Ascending aorta (tissue), 2 donors: ENCODE measurements around the gene RECQL5. TPM values are rescaled to one million over a fixed set of nuclear protein-coding genes. Genes with fewer than 3 reads are reported as not detected.
"Not testable (repeated sequence)": the region's sequence is repeated elsewhere in the genome, so short reads cannot be mapped to it uniquely, and the experiment has no call there.

Experiments
- DNase-seq, 2 donors: peaks; one replicate each; pipeline ENCODE4 v3.0.0-alpha.2; 2019; ENCODE audit warnings: low spot score in 2 of 2
- H3K27ac ChIP-seq, 2 donors: fragments of 200-600 bp; sonication (generic); one replicate each; pipeline ENCODE4 v1.5.1; 2016 to 2017; ENCODE audit warnings: mild to moderate bottlenecking in 1 of 2
- H3K27me3 ChIP-seq: fragments of 200-600 bp; sonication (generic); one replicate; pipeline ENCODE4 v1.5.1; 2017
- H3K36me3 ChIP-seq, 2 donors: fragments of 200-600 bp; sonication (generic); one replicate each; pipeline ENCODE4 v1.5.1; 2016
- H3K4me1 ChIP-seq, 2 donors: fragments of 200-600 bp; sonication (generic); one replicate each; pipeline ENCODE4 v1.5.1; 2016 to 2017; ENCODE audit warnings: mild to moderate bottlenecking in 1 of 2
- H3K4me3 ChIP-seq, 2 donors: fragments of 200-600 bp; sonication (generic); one replicate each; pipeline ENCODE4 v1.5.1; 2016 to 2017; ENCODE audit warnings: mild to moderate bottlenecking in 1 of 2
- H3K9me3 ChIP-seq, 2 donors: fragments of 200-600 bp; sonication (generic); one replicate each; pipeline ENCODE4 v1.5.1; 2016
- CTCF ChIP-seq, 3 experiments: fragments of 200-600 bp in 2 of 3; fragments of 450-650 bp in 1 of 3; sonication (generic) in 2 of 3; IDR thresholded peaks; one replicate each; pipeline ENCODE4 v1.5.1; 2016 to 2019; ENCODE audit warnings: antibody characterized with exemption in 3 of 3, mild to moderate bottlenecking in 1 of 3, moderate library complexity in 1 of 3
- intact Hi-C: fragments of 100-400 bp; cut with DNase I; formaldehyde crosslinking; loops from one replicate; pipeline ENCODE4 v1.15.1; 2023
- total RNA-seq: library from RNA; depleted of rRNA; stranded (reverse); fragments of >200 nt; gene quantifications from one replicate; pipeline ENCODE4 v1.1.0, GENCODE V29; 2016

The RECQL5 gene
- total RNA-seq, 1 donor from 2014 or later: 7.6 TPM

DNA sequence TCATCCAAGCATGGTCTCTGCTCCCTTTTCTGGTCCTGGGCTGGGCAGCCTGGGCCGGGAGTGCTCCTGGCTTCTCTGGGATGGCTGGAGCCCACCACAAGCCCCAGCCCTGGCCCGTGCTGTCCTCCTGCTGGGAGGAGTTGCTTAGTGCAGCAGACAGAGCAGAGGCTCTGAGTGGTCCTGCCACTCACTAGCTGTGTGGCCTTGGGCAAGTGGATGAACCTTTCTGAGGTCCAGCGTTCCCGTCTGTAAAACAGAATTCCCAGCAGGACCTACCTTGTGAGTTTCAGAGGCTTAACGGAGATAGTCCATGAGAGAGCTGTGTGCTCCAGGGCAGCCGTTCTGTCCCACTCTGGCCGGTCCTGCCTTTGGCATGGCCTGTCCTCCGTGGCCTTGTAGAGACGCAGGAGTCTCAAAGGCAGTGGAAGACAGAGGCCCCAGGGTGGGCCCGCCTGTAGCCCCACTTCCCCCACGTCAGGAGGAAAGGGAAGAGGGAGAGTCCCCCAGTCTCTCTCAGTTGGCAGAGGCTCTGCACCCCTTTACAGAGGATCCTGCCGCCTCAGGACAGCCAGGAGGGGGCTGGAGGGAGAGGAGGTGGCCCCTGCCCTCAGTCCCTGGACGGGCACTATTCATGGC, 71.6 kb downstream of the RECQL5 start:
- TF ChIP-seq CTCF (IDR thresholded peaks at IDR 0.05): no peak
- DNase-seq: no peak
- Histone ChIP-seq H3K4me1 (no peaks in the 10 kb centered on the region), H3K4me3 (no peak overlapping the region), H3K9me3 (no peaks in the 10 kb centered on the region), H3K27me3 (no peaks in the 10 kb centered on the region), H3K27ac (no peak overlapping the region), H3K36me3 (no peaks in the 10 kb centered on the region)
- intact Hi-C loops: no loop called here

GRCh38 chr17:75594499-75595283, 72.3 kb downstream of the RECQL5 start:
- no peaks in the 10 kb centered on the region for H3K4me1 ChIP-seq
- intact Hi-C loops: no loop called here
- no peaks in the 10 kb centered on the region for H3K36me3 ChIP-seq
- no peak for DNase-seq
- TF ChIP-seq CTCF (IDR thresholded peaks at IDR 0.05): no peak
- no peak overlapping the region for H3K27ac ChIP-seq
- no peaks in the 10 kb centered on the region for H3K9me3 ChIP-seq
- H3K4me3 ChIP-seq: no peak overlapping the region
- no peaks in the 10 kb centered on the region for H3K27me3 ChIP-seq

- intact Hi-C loops, H3K4me1 ChIP-seq, H3K27ac ChIP-seq, DNase-seq, H3K36me3 ChIP-seq, H3K4me3 ChIP-seq, H3K27me3 ChIP-seq, H3K9me3 ChIP-seq: not testable (repeated sequence)
Measured at GRCh38 chr17:75593430-75593829, 73.5 kb downstream of the RECQL5 start.

DNA sequence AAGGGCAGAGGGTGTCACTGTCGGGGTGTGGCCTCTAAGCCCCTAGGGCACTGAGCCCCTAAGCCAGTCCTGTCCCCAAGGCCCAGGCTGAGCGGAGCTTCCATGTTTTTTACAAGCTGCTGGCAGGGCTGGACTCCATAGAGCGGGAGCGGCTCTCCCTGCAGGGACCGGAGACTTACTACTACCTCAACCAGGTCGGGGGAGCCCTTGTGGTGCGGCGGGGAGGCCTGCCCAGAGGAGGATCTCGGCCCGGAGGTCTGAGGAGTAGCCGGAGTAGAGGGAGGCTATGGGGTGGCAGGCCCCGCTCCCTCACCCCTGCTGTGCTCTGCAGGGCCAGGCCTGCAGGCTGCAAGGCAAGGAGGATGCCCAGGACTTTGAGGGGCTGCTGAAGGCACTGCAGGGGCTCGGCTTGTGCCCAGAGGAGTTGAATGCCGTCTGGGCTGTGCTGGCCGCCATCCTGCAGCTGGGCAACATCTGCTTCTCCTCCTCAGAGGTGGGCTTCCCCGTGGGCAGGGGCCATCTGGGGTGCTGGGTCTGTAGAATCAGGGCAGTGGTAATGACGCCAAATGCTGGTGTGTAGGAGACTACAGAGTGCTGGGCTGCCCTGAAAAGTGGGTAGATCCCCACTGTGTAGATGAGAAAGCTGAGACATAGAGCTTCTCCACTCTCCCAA, 74.5 kb downstream of the RECQL5 start:
- intact Hi-C loops: no loop called here
- no peaks in the 10 kb centered on the region for H3K27me3 ChIP-seq

DNA sequence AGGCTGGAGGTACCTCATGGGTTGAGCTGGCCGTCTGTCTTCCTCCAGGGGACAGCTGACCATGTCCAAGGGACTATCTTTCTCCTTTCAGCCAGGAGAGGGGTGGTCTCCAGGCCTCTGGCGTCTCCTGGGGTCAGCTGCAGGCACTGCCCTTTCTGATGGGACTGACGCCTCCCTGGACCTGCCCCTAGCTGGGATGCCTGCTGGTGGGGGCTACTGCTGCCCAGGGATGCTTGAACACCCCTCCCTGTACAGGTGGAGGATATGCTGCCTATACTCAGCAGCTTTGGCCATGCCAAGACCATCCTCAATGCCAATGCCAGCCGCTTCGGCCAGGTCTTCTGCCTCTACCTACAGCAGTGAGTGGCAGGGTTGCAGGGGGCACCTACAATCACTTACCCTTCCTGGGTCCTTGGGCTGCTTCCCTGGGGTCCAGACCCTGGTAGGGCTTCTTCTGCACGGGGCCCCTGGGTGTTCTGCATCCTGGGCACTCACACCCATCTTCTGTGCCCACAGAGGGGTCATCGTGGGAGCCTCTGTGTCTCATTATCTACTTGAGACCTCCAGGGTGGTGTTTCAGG, 75.1 kb downstream of the RECQL5 start:
- H3K4me1 ChIP-seq: no peaks in the 10 kb centered on the region
- H3K4me3 ChIP-seq: no peak overlapping the region
- DNase-seq: no peak
- intact Hi-C loops: no loop called here
- no peaks in the 10 kb centered on the region for H3K9me3 ChIP-seq
- no peaks in the 10 kb centered on the region for H3K36me3 ChIP-seq
- H3K27ac ChIP-seq: no peak overlapping the region
- H3K27me3 ChIP-seq: no peaks in the 10 kb centered on the region
- TF ChIP-seq CTCF (IDR thresholded peaks at IDR 0.05): no peak

More for the DNA sequence above, 74.5 kb downstream of the RECQL5 start:
- H3K4me3 ChIP-seq: no peak overlapping the region
- TF ChIP-seq CTCF (IDR thresholded peaks at IDR 0.05): no peak
- DNase-seq: no peak
- no peaks in the 10 kb centered on the region for H3K4me1 ChIP-seq
- no peak overlapping the region for H3K27ac ChIP-seq
- H3K9me3 ChIP-seq: no peaks in the 10 kb centered on the region
- no peaks in the 10 kb centered on the region for H3K36me3 ChIP-seq
